Activated CD8-positive, alpha-beta memory T cell treated with anti-CD3 and anti-CD28 coated beads, Interleukin-2, amount 50 U/mL, for 24 hours (primary cell): ENCODE measurements around the gene TNFAIP8L3.

ENCODE experiments used
- DNase-seq: peaks from one replicate; pipeline ENCODE4 v3.0.0-alpha.2; 2020; ENCODE audit errors: extremely low read depth

TNFAIP8L3 gene

GRCh38 chr15:51114437-51115119 lies 19.9 kb upstream of the TNFAIP8L3 start:
- no peak for DNase-seq

GRCh38 chr15:51112078-51112477 lies 17.4 kb upstream of the TNFAIP8L3 start:
- DNase-seq, result no peak

GRCh38 chr15:51111061-51111460 lies 16.4 kb upstream of the TNFAIP8L3 start:
- no peak for DNase-seq

DNA sequence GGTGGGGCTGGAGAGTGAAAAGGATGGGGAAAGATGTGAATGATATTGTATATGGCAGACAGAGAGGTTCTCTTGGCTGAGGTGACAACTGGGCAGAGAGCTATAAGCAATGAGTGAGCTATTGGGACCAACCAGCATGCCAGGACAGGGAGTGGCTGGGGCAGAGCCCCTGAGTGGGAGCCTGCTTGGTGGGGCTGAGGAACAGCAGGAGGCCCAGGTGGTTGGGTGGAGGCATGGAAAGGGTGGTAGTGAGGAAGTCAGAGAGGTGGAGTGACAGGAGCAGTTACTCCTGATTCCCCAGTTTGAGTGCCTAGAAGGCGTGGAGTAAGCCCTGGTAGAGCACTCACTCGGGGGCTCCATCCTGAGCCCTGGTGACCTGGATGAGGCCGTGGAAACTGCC lies 15.5 kb upstream of the TNFAIP8L3 start:
- no peak for DNase-seq

- DNase-seq, result no peak
These were observed 14.3 kb upstream of the TNFAIP8L3 start for GRCh38 chr15:51108933-51109550.

- no peak for DNase-seq
These were observed 12.9 kb upstream of the TNFAIP8L3 start for GRCh38 chr15:51107612-51108011.

DNA sequence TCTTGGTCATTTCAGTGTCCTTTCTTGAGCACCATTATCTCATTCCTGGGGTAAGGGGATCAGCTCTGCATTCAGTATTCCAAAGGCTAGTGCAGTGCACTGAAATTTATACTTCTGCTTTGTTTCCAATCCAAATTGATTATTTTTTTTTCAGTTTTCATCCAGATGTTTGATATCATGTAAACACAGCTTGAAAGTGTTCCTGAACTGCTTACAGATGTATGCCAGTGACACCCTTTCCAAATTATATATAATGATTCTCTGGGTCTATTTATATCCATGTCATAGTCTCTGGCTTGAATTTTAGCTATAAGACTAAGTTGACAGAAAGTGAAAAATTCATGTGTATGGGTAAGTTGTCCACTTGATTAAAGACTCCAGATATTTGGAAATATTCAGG lies 11.8 kb upstream of the TNFAIP8L3 start:
- DNase-seq, result no peak

DNA sequence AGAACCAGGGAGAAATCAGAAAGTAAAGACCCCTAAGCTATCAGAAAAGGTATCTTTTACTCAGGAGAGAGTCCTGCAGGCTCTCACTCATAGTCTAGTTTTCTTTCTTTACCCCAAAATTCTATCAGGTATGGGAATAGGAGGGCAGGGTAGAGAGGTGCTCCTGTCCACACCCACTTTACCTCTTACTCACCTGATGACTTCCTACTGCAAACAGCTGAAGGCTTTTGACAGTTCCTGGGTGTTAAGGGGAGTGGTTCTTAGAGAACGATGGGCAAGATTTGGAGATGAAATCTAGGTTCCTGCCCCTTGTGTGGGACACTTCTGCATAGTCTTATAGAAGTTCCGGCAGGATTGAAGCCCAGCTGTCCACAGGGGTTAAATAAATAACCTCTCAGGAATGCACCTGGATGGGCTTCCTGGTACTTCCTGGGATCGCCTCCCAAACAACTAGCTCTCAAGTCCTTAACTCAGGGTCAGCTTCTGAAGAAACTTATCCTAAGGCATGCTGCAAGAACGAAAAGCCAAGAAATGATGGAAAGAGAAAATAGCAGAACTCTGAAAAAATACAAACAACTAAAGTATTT lies 10.8 kb upstream of the TNFAIP8L3 start:
- DNase-seq, result no peak

GRCh38 chr15:51104512-51104911 lies 9.8 kb upstream of the TNFAIP8L3 start:
- DNase-seq, result no peak

- DNase-seq, result no peak
These were observed 8.6 kb upstream of the TNFAIP8L3 start for GRCh38 chr15:51103330-51103729.

DNA sequence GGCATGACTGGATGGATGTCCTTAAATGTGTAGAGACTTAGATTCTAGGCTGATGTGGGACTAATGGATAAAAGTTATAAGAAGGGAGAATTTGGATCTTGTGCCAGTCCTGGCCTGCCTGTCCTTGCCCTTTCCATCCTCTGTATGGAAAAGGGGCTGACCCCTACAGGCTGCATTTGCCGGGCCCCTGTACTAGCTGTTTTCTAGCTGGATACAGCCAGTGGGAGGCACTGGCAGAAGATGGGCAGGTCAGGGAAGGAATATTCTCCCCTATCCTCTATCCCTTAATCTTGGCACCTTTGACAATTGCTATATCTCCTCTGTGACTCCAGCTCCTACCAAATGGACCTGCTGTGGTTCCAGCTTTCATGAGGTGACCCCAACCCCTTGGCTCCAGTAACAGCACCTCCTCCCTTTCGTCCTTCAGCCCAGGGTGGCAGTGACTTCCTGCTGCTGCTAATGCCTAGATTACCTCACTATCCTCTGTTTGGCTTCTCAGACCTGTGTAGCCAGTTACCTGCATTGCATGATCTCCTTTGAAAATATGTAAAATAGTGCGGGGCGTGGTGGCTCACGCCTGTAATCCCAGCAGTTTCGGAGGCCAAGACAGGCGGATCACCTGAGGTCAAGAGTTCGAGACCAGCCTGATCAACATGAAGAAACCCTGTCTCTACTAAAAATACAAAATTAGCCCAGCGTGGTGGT lies 6.2 kb upstream of the TNFAIP8L3 start:
- no peak for DNase-seq

DNA sequence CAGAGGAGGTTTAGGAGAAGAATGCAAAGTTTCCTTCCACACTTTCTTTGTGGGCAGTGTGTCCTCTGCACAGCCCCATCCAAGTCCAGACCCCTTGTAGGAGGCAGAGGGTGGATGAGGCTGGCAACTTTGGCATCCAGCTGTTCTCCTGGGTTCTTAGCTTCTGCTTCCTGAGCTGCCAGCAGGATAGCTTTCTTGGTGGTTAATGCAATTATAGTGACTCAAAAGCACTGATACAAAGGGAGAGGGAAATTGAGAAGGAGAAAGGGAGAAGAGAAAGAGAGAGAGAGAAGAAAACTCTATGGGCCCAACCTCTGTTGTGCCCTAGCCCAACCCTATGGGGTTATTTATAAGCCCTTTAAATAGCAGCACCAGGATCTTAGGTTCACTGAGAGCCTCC lies 4.5 kb upstream of the TNFAIP8L3 start:
- no peak for DNase-seq

GRCh38 chr15:51098331-51098619 lies 3.6 kb upstream of the TNFAIP8L3 start:
- no peak for DNase-seq

GRCh38 chr15:51097553-51098330 lies 3.0 kb upstream of the TNFAIP8L3 start:
- no peak for DNase-seq

DNA sequence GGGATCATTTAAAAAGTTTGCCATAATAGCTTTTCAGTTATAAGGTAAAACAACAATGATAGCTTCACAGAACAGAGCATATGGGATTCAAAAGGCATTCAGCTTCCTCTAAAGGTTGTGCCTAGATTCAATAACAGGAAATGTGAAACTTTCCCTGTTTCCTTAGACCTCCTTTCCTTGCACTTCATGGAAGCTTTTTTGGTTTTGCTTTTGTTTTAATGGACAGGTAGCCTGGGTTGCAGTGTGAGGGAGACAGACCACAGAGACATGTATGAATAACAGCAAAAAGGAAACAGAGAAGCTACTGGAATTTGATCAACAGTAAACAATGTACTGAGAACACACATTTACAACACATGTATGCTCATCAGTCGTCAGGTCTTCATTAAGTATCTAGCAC lies 2.3 kb upstream of the TNFAIP8L3 start:
- DNase-seq, result no peak

DNA sequence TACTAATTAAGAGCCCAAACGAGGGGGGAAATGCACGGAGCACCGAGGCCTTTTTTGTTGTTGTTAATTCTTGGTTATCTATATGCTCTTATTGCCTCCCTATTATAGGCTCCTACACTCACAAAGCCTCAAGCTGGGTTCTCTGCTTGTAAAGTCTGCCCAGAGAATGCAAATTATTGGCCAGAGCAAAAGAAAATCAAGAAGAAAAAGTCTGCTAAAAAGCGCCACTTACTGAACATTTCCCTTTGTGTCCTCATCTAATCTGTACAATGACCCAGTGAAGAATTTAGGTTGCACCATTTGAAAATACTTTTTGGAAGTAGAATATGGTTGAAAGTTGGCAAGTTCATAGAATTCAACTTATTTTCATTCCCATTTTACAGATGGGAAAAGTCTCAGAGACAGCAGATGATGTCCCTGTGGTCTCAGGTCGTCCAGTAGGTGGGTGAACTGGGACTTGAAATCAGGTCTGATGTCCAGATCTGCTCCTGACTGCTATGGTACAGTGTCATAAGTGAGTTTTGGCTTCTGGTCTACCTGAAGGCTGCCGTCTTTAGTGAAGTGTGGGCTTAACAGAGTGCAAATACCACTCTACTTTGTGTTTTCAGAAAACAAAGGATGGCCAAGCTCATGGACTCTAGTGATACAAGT lies 1.1 kb upstream of the TNFAIP8L3 start:
- DNase-seq, result no peak

- no peak for DNase-seq
These were observed 684 bp downstream of the TNFAIP8L3 start for GRCh38 chr15:51093839-51094605.

GRCh38 chr15:51093488-51093838 lies 1.2 kb downstream of the TNFAIP8L3 start:
- no peak for DNase-seq

DNA sequence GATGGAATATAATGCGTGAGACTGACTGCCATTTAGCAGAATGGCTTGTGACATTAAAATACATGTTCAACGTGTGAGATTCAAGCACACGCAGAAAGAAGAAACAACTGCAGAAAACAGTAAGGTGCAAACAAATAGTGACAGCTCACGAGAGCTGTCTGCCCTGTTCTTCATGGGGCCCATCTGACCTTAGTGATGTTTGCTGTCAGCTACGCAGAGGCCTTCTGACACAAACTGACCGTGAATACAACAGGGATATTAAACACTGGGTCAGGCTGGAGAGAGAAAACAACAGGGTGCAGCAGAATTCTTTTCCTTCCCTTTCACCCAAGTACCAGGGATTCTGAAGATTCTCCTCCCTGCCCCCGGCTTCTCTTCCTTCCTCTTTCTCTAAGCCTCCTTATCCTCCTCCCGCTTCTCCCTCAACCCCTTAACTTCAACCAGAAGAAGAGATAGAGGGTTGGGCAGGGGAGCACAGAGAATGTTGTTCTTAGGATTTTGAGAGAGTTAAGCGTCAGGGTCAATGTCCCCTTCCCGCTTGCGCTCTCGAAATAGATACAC lies 2.1 kb downstream of the TNFAIP8L3 start:
- no peak for DNase-seq

- no peak for DNase-seq
These were observed 4.0 kb downstream of the TNFAIP8L3 start for GRCh38 chr15:51090753-51091152.
